IMR-90 (cell line): ENCODE results near the gene CORO1C. TPM values are rescaled to one million over a fixed set of nuclear protein-coding genes. Genes with fewer than 3 reads are reported as not detected.

Experiments used
- ATAC-seq: fragments of 200-7000 bp; cut with Tn5 transposase; 2 replicates; pipeline ENCODE4 v1.9.1; 2020; ENCODE audit warnings: low read depth, mild to moderate bottlenecking, moderate library complexity
- BruUV-seq: library from RNA; stranded (reverse); fragments of 400-500 nt; replicated peaks from 2 replicates; lab custom pipeline; 2021; lab: Mats Ljungman, UMichigan
- CTCF ChIA-PET: fragments of 300-600 bp; formaldehyde crosslinking; extraction: SDS; loops from one replicate; lab custom pipeline; 2021; ENCODE audit warnings: antibody characterized with exemption; lab: Yijun Ruan, JAX
- POLR2A ChIA-PET: fragments of 300-600 bp; sonication (Branson Sonifier 250); formaldehyde crosslinking; loops from one replicate; lab custom pipeline; 2022; ENCODE audit warnings: antibody characterized with exemption; ENCODE audit not compliant: unreplicated experiment; lab: Charles Lee
- DNase-seq: peaks from one replicate; pipeline ENCODE4 v3.0.0; 2013
- H2AFZ ChIP-seq: replicated peaks from 2 replicates; pipeline ENCODE3; 2013; ENCODE audit warnings: low read length, mild to moderate bottlenecking; ENCODE audit not compliant: poor library complexity
- H2AK5ac ChIP-seq: 2 replicates; pipeline ENCODE4 v1.6.1; 2013; ENCODE audit warnings: low read depth, low read length, inconsistent platforms
- H2AK9ac ChIP-seq: replicated peaks from 2 replicates; pipeline ENCODE3; 2013; ENCODE audit warnings: mild to moderate bottlenecking, low read depth, low read length, moderate library complexity; ENCODE audit not compliant: poor library complexity
- H2BK120ac ChIP-seq: 2 replicates; pipeline ENCODE4 v1.6.1; 2013; ENCODE audit warnings: low read depth, low read length, inconsistent platforms
- H2BK15ac ChIP-seq: 3 replicates; pipeline ENCODE4 v1.6.1; 2013; ENCODE audit warnings: low read depth, low read length, inconsistent platforms
- H2BK20ac ChIP-seq: 2 replicates; pipeline ENCODE4 v1.6.1; 2013; ENCODE audit warnings: low read depth, mild to moderate bottlenecking, inconsistent platforms, low read length, moderate library complexity
- H2BK5ac ChIP-seq: 2 replicates; pipeline ENCODE4 v1.6.1; 2013; ENCODE audit warnings: mild to moderate bottlenecking, low read depth, low read length, inconsistent platforms; ENCODE audit not compliant: poor library complexity, severe bottlenecking
- H3K14ac ChIP-seq: replicated peaks from 2 replicates; pipeline ENCODE4 v1.6.1; 2013; ENCODE audit warnings: low read depth, low read length, inconsistent platforms
- H3K18ac ChIP-seq: 2 replicates; pipeline ENCODE4 v1.6.1; 2013; ENCODE audit warnings: low read depth, low read length, control low read depth
- H3K23ac ChIP-seq: 2 replicates; pipeline ENCODE4 v1.6.1; 2013; ENCODE audit warnings: low read depth, low read length, inconsistent platforms
- H3K27ac ChIP-seq: 2 replicates; pipeline ENCODE4 v1.5.1; 2013; ENCODE audit warnings: mild to moderate bottlenecking, control low read depth, low read length; ENCODE audit not compliant: insufficient read depth
- H3K27me3 ChIP-seq: 2 replicates; pipeline ENCODE4 v1.6.1; 2013; ENCODE audit warnings: low read length; ENCODE audit not compliant: control insufficient read depth, insufficient read depth
- H3K36me3 ChIP-seq: 2 replicates; pipeline ENCODE4 v1.6.1; 2013; ENCODE audit warnings: low read length, mixed read lengths; ENCODE audit not compliant: control insufficient read depth, insufficient read depth
- H3K4ac ChIP-seq: 2 replicates; pipeline ENCODE4 v1.6.1; 2013; ENCODE audit warnings: low read depth, low read length, inconsistent platforms
- H3K4me1 ChIP-seq: 2 replicates; pipeline ENCODE4 v1.6.1; 2013; ENCODE audit warnings: low read length, mixed read lengths; ENCODE audit not compliant: control insufficient read depth, insufficient read depth
- H3K4me2 ChIP-seq: 2 replicates; pipeline ENCODE4 v1.6.1; 2013; ENCODE audit warnings: low read depth, mild to moderate bottlenecking, control low read depth, low read length, moderate library complexity
- H3K4me3 ChIP-seq: 2 replicates; pipeline ENCODE4 v1.5.1; 2013; ENCODE audit warnings: low read depth, mild to moderate bottlenecking, control low read depth, low read length, moderate library complexity; ENCODE audit not compliant: insufficient read depth
- H3K56ac ChIP-seq: 2 replicates; pipeline ENCODE4 v1.6.1; 2013; ENCODE audit warnings: low read length, inconsistent platforms; ENCODE audit not compliant: insufficient read depth; ENCODE audit errors: extremely low read depth
- H3K79me1 ChIP-seq, 2 experiments: 2 replicates each; pipeline ENCODE4 v1.6.1; 2013; ENCODE audit warnings: low read length in 2 of 2, inconsistent platforms in 1 of 2, low read depth in 1 of 2
- H3K9ac ChIP-seq: 2 replicates; pipeline ENCODE4 v1.6.1; 2013; ENCODE audit warnings: low read depth, low read length, control low read depth
- H3K9me1 ChIP-seq: 2 replicates; pipeline ENCODE4 v1.6.1; 2013; ENCODE audit warnings: low read length, inconsistent platforms; ENCODE audit not compliant: insufficient read depth
- H3K9me3 ChIP-seq: 2 replicates; pipeline ENCODE4 v1.6.1; 2013; ENCODE audit warnings: low read length; ENCODE audit not compliant: control insufficient read depth, insufficient read depth
- H4K20me1 ChIP-seq: 2 replicates; pipeline ENCODE4 v1.6.1; 2013; ENCODE audit warnings: low read length, inconsistent platforms; ENCODE audit not compliant: insufficient read depth
- H4K5ac ChIP-seq: 2 replicates; pipeline ENCODE4 v1.6.1; 2013; ENCODE audit warnings: mild to moderate bottlenecking, low read depth, low read length, control low read depth
- H4K8ac ChIP-seq, 2 experiments: 2 replicates each; pipeline ENCODE4 v1.6.1; 2013; ENCODE audit warnings: low read depth in 2 of 2, low read length in 2 of 2, control low read depth in 1 of 2, inconsistent platforms in 1 of 2
- H4K91ac ChIP-seq: 2 replicates; pipeline ENCODE4 v1.6.1; 2013; ENCODE audit warnings: low read depth, low read length, inconsistent platforms; ENCODE audit not compliant: insufficient read depth
- CEBPB ChIP-seq: IDR thresholded peaks from 2 replicates; pipeline ENCODE4 v1.6.1; 2012; ENCODE audit warnings: low read depth, low read length, improper control_type of control experiment
- CHD1 ChIP-seq: IDR thresholded peaks from 2 replicates; pipeline ENCODE4 v1.6.1; 2012; ENCODE audit warnings: low read depth, low read length, improper control_type of control experiment
- FOS ChIP-seq: fragments of 150-350 bp; IDR thresholded peaks from 2 replicates; pipeline ENCODE4 v1.6.1; 2016; ENCODE audit warnings: low read depth, low read length
- MAFK ChIP-seq: IDR thresholded peaks from 2 replicates; pipeline ENCODE4 v1.6.1; 2012; ENCODE audit warnings: low read depth, low read length, improper control_type of control experiment
- MAZ ChIP-seq: IDR thresholded peaks from 2 replicates; pipeline ENCODE4 v1.6.1; 2012; ENCODE audit warnings: low read depth, mild to moderate bottlenecking, low read length, improper control_type of control experiment, moderate library complexity, borderline replicate concordance
- MXI1 ChIP-seq: IDR thresholded peaks from 2 replicates; pipeline ENCODE4 v1.6.1; 2012; ENCODE audit warnings: low read depth, mild to moderate bottlenecking, low read length, moderate library complexity, borderline replicate concordance
- NFE2L2 ChIP-seq: fragments of 150-350 bp; IDR thresholded peaks from 2 replicates; pipeline ENCODE4 v1.6.1; 2016; ENCODE audit warnings: low read depth, mild to moderate bottlenecking, low read length
- POLR2A ChIP-seq: IDR thresholded peaks from 2 replicates; pipeline ENCODE4 v1.6.1; 2012; ENCODE audit warnings: mild to moderate bottlenecking, low read depth, low read length
- RAD21 ChIP-seq: IDR thresholded peaks from 2 replicates; pipeline ENCODE4 v1.6.1; 2012; ENCODE audit warnings: low read length, improper control_type of control experiment
- RCOR1 ChIP-seq: IDR thresholded peaks from 2 replicates; pipeline ENCODE4 v1.6.1; 2012; ENCODE audit warnings: mild to moderate bottlenecking, low read length, improper control_type of control experiment; ENCODE audit not compliant: insufficient replicate concordance
- RFX5 ChIP-seq: IDR thresholded peaks from 2 replicates; pipeline ENCODE4 v1.8.0; 2012; ENCODE audit warnings: low read depth, mild to moderate bottlenecking, low read length, moderate library complexity
- SMC3 ChIP-seq: fragments of 150-350 bp; IDR thresholded peaks from 2 replicates; pipeline ENCODE4 v1.6.1; 2016; ENCODE audit warnings: low read depth, mild to moderate bottlenecking, antibody characterized with exemption, low read length, moderate library complexity
- WGBS, 2 experiments: methylation state at CpG; one replicate each; pipeline versions ENCODE4 v1.1.5 to v1.1.7; 2013; ENCODE audit warnings: missing lambda C conversion rate in 2 of 2; ENCODE audit not compliant: insufficient read length in 1 of 2; ENCODE audit errors: extremely low coverage in 2 of 2; 5-methylcytosine and 5-hydroxymethylcytosine counted together
- dilution Hi-C: fragments of 300-500 bp; cut with HindIII; formaldehyde crosslinking; loops from one replicate; pipeline ENCODE4 v1.14.3; 2018; ENCODE audit warnings: low sequenced_read_pairs; ENCODE audit not compliant: unreplicated experiment
- in situ Hi-C: fragments of 300-500 bp; cut with MboI; formaldehyde crosslinking; loops from 3 replicates; pipeline ENCODE4 v1.14.3; 2019; ENCODE audit warnings: low sequenced_read_pairs, inconsistent platforms, mixed read lengths
- intact Hi-C: fragments of 100-400 bp; cut with micrococcal nuclease; formaldehyde crosslinking; loops from 2 replicates; pipeline ENCODE4 v1.10.0; 2022
- polyA plus RNA-seq, 3 experiments: library from polyadenylated mRNA; depleted of rRNA; stranded (reverse); fragments of >200 nt; gene quantifications; 2 replicates each; pipeline ENCODE4 v1.2.3, GENCODE V29; 2012; ENCODE audit warnings: low replicate concordance in 1 of 3
- total RNA-seq: library from RNA; depleted of rRNA; stranded (reverse); fragments of >200 nt; gene quantifications from 2 replicates; pipeline ENCODE4 v1.2.3, GENCODE V29; 2012
- TF ChIP-seq, protein P1 (sequence below): conservative IDR thresholded peaks from 2 replicates; pipeline ENCODE4 v1.5.1; 2012; ENCODE audit warnings: mild to moderate bottlenecking, low read depth, low read length, improper control_type of control experiment
- TF ChIP-seq, protein P2 (sequence below): fragments of 150-350 bp; IDR thresholded peaks from 2 replicates; pipeline ENCODE4 v1.6.1; 2016; ENCODE audit warnings: low read depth, mild to moderate bottlenecking, low read length, moderate library complexity, borderline replicate concordance

The CORO1C gene
- total and polyA plus RNA-seq, 2 of the 4 experiments (the other 2 are of a cell fraction), result 675 to 1,100 TPM

GRCh38 chr12:108616941-108617858 lies 114.1 kb downstream of the CORO1C start:
- CTCF ChIA-PET, result interaction anchor here (0.7 to 2.1 kb wide), 6 partner anchors 11 to 52 kb away, joined by 3 to 37 read pairs (median 6); partner anchors contain the start of gene TMEM119
- H3K9ac ChIP-seq, result no peak overlapping the region
- no peak overlapping the region; the same call in 1 of the 2 replicates for H2BK20ac ChIP-seq
- no peak overlapping the region for H2BK120ac ChIP-seq
- H4K91ac ChIP-seq, result no peak overlapping the region
- no peak overlapping the region for H2AFZ ChIP-seq
- dilution Hi-C loops (no loop called here), in situ Hi-C loops (loop anchor here (5.0 kb wide), 1 partner anchor 50 kb away; no protein-coding TSS in a partner anchor), intact Hi-C loops (no loop called here)
- no peak overlapping the region for H2BK5ac ChIP-seq
- no peak overlapping the region for H3K14ac ChIP-seq
- no peak overlapping the region for H3K56ac ChIP-seq
- H4K8ac ChIP-seq, result no peak overlapping the region
- H2BK15ac ChIP-seq, result no peak overlapping the region
- H3K9me1 ChIP-seq, result peaks cover 5% of the 10 kb centered on the region; the same call in 1 of the 2 replicates
- H3K36me3 ChIP-seq, result no peaks in the 10 kb centered on the region
- peaks cover 4% of the 10 kb centered on the region for H3K4me1 ChIP-seq
- H2AK9ac ChIP-seq, result peak overlapping the region; percentile 78
- no peaks in the 10 kb centered on the region for H3K27me3 ChIP-seq
- no peak overlapping the region for H4K5ac ChIP-seq
- H3K4me2 ChIP-seq, result no peak overlapping the region
- H3K23ac ChIP-seq, result no peak overlapping the region
- BruUV-seq, result no TSS peak
- peak overlapping the region; percentile 30 for H3K4ac ChIP-seq
- POLR2A ChIA-PET, result no interaction called here
- WGBS, 2 experiments, result 77% methylated on average over 6 of the region's 14 CpGs; no CpG with 5 or more reads in 1 of the 2 experiments
- no peak overlapping the region for H3K27ac ChIP-seq
- H2AK5ac ChIP-seq, result peak overlapping the region; percentile 25
- peaks cover 3% of the 10 kb centered on the region; the same call in 1 of the 2 replicates for H3K9me3 ChIP-seq
- no peak for ATAC-seq
- no peak overlapping the region for H3K18ac ChIP-seq
- no peaks in the 10 kb centered on the region for H4K20me1 ChIP-seq
- H3K4me3 ChIP-seq, result no peak overlapping the region
- DNase-seq, result no peak
- peaks cover 0 to 2% of the 10 kb centered on the region in 2 experiments; a peak in 1 of 4 replicates for H3K79me1 ChIP-seq
- TF ChIP-seq FOS (no peak), POLR2A (no peak), MAFK (no peak), MAZ (no peak), MXI1 (no peak), CEBPB (no peak), NFE2L2 (no peak), CHD1 (no peak), RCOR1 (no peak), RFX5 (no peak), RAD21 (no peak), SMC3 (no peak)
- TF ChIP-seq, protein P1, sequence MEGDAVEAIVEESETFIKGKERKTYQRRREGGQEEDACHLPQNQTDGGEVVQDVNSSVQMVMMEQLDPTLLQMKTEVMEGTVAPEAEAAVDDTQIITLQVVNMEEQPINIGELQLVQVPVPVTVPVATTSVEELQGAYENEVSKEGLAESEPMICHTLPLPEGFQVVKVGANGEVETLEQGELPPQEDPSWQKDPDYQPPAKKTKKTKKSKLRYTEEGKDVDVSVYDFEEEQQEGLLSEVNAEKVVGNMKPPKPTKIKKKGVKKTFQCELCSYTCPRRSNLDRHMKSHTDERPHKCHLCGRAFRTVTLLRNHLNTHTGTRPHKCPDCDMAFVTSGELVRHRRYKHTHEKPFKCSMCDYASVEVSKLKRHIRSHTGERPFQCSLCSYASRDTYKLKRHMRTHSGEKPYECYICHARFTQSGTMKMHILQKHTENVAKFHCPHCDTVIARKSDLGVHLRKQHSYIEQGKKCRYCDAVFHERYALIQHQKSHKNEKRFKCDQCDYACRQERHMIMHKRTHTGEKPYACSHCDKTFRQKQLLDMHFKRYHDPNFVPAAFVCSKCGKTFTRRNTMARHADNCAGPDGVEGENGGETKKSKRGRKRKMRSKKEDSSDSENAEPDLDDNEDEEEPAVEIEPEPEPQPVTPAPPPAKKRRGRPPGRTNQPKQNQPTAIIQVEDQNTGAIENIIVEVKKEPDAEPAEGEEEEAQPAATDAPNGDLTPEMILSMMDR, result no peak
- TF ChIP-seq, protein P2, sequence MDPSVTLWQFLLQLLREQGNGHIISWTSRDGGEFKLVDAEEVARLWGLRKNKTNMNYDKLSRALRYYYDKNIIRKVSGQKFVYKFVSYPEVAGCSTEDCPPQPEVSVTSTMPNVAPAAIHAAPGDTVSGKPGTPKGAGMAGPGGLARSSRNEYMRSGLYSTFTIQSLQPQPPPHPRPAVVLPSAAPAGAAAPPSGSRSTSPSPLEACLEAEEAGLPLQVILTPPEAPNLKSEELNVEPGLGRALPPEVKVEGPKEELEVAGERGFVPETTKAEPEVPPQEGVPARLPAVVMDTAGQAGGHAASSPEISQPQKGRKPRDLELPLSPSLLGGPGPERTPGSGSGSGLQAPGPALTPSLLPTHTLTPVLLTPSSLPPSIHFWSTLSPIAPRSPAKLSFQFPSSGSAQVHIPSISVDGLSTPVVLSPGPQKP, result no peak
